Measurements from ENCODE around the gene ESM1. TPM values are rescaled to one million over a fixed set of nuclear protein-coding genes. Genes with fewer than 3 reads are reported as not detected.

ESM1 gene
- polyA plus RNA-seq, 1 donor: 2.9 TPM

GRCh38 chr5:54988218-54988617 is 2.8 kb upstream of the ESM1 start:
- H3K27ac ChIP-seq (ENCODE audit: low read length): no peak overlapping the region
- H3K27me3 ChIP-seq (ENCODE audit: control insufficient read depth, insufficient read depth, low read length): peaks cover 35% of the 10 kb centered on the region
- no CpG with 5 or more reads among the region's 1 CpG for WGBS (ENCODE audit: insufficient coverage, low lambda C conversion rate)
- no peaks in the 10 kb centered on the region for H3K9me3 ChIP-seq (ENCODE audit: control insufficient read depth, low read depth, low read length)
- no peak overlapping the region for H3K4me3 ChIP-seq (ENCODE audit: low read length)
- no peak for DNase-seq
- no peaks in the 10 kb centered on the region for H3K36me3 ChIP-seq (ENCODE audit: control insufficient read depth, insufficient read depth, low read length)
- no peaks in the 10 kb centered on the region for H3K4me1 ChIP-seq (ENCODE audit: control insufficient read depth, insufficient read depth, low read length)

GRCh38 chr5:54986269-54986654 is 869 bp upstream of the ESM1 start:
- Histone ChIP-seq H3K4me1 (ENCODE audit: control insufficient read depth, insufficient read depth, low read length) (no peaks in the 10 kb centered on the region), H3K27ac (ENCODE audit: low read length) (no peak overlapping the region), H3K27me3 (ENCODE audit: control insufficient read depth, insufficient read depth, low read length) (peaks cover 40% of the 10 kb centered on the region), H3K36me3 (ENCODE audit: control insufficient read depth, insufficient read depth, low read length) (no peaks in the 10 kb centered on the region), H3K4me3 (ENCODE audit: low read length) (no peak overlapping the region), H3K9me3 (ENCODE audit: control insufficient read depth, low read depth, low read length) (no peaks in the 10 kb centered on the region)
- no CpG with 5 or more reads among the region's 5 CpGs for WGBS (ENCODE audit: insufficient coverage, low lambda C conversion rate)
- no peak for DNase-seq

GRCh38 chr5:54981928-54982327 is 3.5 kb downstream of the ESM1 start:
- WGBS (ENCODE audit: insufficient coverage, low lambda C conversion rate): no CpG with 5 or more reads among the region's 7 CpGs
- Histone ChIP-seq H3K36me3 (ENCODE audit: control insufficient read depth, insufficient read depth, low read length) (no peaks in the 10 kb centered on the region), H3K4me3 (ENCODE audit: low read length) (no peak overlapping the region), H3K4me1 (ENCODE audit: control insufficient read depth, insufficient read depth, low read length) (no peaks in the 10 kb centered on the region), H3K27me3 (ENCODE audit: control insufficient read depth, insufficient read depth, low read length) (peaks cover 30% of the 10 kb centered on the region), H3K9me3 (ENCODE audit: control insufficient read depth, low read depth, low read length) (no peaks in the 10 kb centered on the region), H3K27ac (ENCODE audit: low read length) (no peak overlapping the region)
- DNase-seq: no peak

- Histone ChIP-seq H3K27me3 (ENCODE audit: control insufficient read depth, insufficient read depth, low read length) (peaks cover 2% of the 10 kb centered on the region), H3K4me1 (ENCODE audit: control insufficient read depth, insufficient read depth, low read length) (no peaks in the 10 kb centered on the region), H3K9me3 (ENCODE audit: control insufficient read depth, low read depth, low read length) (no peaks in the 10 kb centered on the region), H3K27ac (ENCODE audit: low read length) (no peak overlapping the region), H3K36me3 (ENCODE audit: control insufficient read depth, insufficient read depth, low read length) (no peaks in the 10 kb centered on the region), H3K4me3 (ENCODE audit: low read length) (no peak overlapping the region)
- whole genome bisulfite sequencing (ENCODE audit: insufficient coverage, low lambda C conversion rate): no CpG with 5 or more reads among the region's 1 CpG
- DNase-seq: no peak
Measured at GRCh38 chr5:54975701-54976100, 9.7 kb downstream of the ESM1 start.

GRCh38 chr5:54969856-54970828 is 15.3 kb downstream of the ESM1 start:
- Histone ChIP-seq H3K4me3 (ENCODE audit: low read length) (no peak overlapping the region), H3K9me3 (ENCODE audit: control insufficient read depth, low read depth, low read length) (no peaks in the 10 kb centered on the region), H3K27me3 (ENCODE audit: control insufficient read depth, insufficient read depth, low read length) (peaks cover 2% of the 10 kb centered on the region), H3K27ac (ENCODE audit: low read length) (no peak overlapping the region), H3K36me3 (ENCODE audit: control insufficient read depth, insufficient read depth, low read length) (no peaks in the 10 kb centered on the region), H3K4me1 (ENCODE audit: control insufficient read depth, insufficient read depth, low read length) (no peaks in the 10 kb centered on the region)
- no peak for DNase-seq
- WGBS (ENCODE audit: insufficient coverage, low lambda C conversion rate): 100% methylated on average over 1 of the region's 5 CpGs

GRCh38 chr5:54969242-54969641 is 16.2 kb downstream of the ESM1 start:
- no peak overlapping the region for H3K4me3 ChIP-seq (ENCODE audit: low read length)
- peaks cover 2% of the 10 kb centered on the region for H3K27me3 ChIP-seq (ENCODE audit: control insufficient read depth, insufficient read depth, low read length)
- H3K9me3 ChIP-seq (ENCODE audit: control insufficient read depth, low read depth, low read length): no peaks in the 10 kb centered on the region
- 100% methylated on average over 2 of the region's 4 CpGs for WGBS (ENCODE audit: insufficient coverage, low lambda C conversion rate)
- no peak for DNase-seq
- no peaks in the 10 kb centered on the region for H3K36me3 ChIP-seq (ENCODE audit: control insufficient read depth, insufficient read depth, low read length)
- H3K27ac ChIP-seq (ENCODE audit: low read length): no peak overlapping the region
- H3K4me1 ChIP-seq (ENCODE audit: control insufficient read depth, insufficient read depth, low read length): no peaks in the 10 kb centered on the region

GRCh38 chr5:54965806-54966205 is 19.6 kb downstream of the ESM1 start:
- H3K36me3 ChIP-seq (ENCODE audit: control insufficient read depth, insufficient read depth, low read length): no peaks in the 10 kb centered on the region
- H3K9me3 ChIP-seq (ENCODE audit: control insufficient read depth, low read depth, low read length): no peaks in the 10 kb centered on the region
- no peak overlapping the region for H3K27ac ChIP-seq (ENCODE audit: low read length)
- DNase-seq: no peak
- WGBS (ENCODE audit: insufficient coverage, low lambda C conversion rate): no CpG with 5 or more reads among the region's 3 CpGs
- H3K4me1 ChIP-seq (ENCODE audit: control insufficient read depth, insufficient read depth, low read length): no peaks in the 10 kb centered on the region
- H3K27me3 ChIP-seq (ENCODE audit: control insufficient read depth, insufficient read depth, low read length): peaks cover 2% of the 10 kb centered on the region
- H3K4me3 ChIP-seq (ENCODE audit: low read length): no peak overlapping the region

- H3K9me3 ChIP-seq (ENCODE audit: control insufficient read depth, low read depth, low read length): no peaks in the 10 kb centered on the region
- H3K36me3 ChIP-seq (ENCODE audit: control insufficient read depth, insufficient read depth, low read length): no peaks in the 10 kb centered on the region
- no peak for DNase-seq
- H3K27me3 ChIP-seq (ENCODE audit: control insufficient read depth, insufficient read depth, low read length): peaks cover 2% of the 10 kb centered on the region
- no peak overlapping the region for H3K4me3 ChIP-seq (ENCODE audit: low read length)
- no peaks in the 10 kb centered on the region for H3K4me1 ChIP-seq (ENCODE audit: control insufficient read depth, insufficient read depth, low read length)
- no peak overlapping the region for H3K27ac ChIP-seq (ENCODE audit: low read length)
Measured at GRCh38 chr5:54964405-54964804, 21.0 kb downstream of the ESM1 start.

- H3K36me3 ChIP-seq (ENCODE audit: control insufficient read depth, insufficient read depth, low read length): no peaks in the 10 kb centered on the region
- H3K27ac ChIP-seq (ENCODE audit: low read length): no peak overlapping the region
- no peaks in the 10 kb centered on the region for H3K9me3 ChIP-seq (ENCODE audit: control insufficient read depth, low read depth, low read length)
- peaks cover 2% of the 10 kb centered on the region for H3K27me3 ChIP-seq (ENCODE audit: control insufficient read depth, insufficient read depth, low read length)
- no peak for DNase-seq
- no CpG with 5 or more reads among the region's 6 CpGs for WGBS (ENCODE audit: insufficient coverage, low lambda C conversion rate)
- H3K4me1 ChIP-seq (ENCODE audit: control insufficient read depth, insufficient read depth, low read length): no peaks in the 10 kb centered on the region
- no peak overlapping the region for H3K4me3 ChIP-seq (ENCODE audit: low read length)
Measured at GRCh38 chr5:54959673-54960418, 25.5 kb downstream of the ESM1 start.

GRCh38 chr5:54956922-54957321 is 28.5 kb downstream of the ESM1 start:
- H3K36me3 ChIP-seq (ENCODE audit: control insufficient read depth, insufficient read depth, low read length): no peaks in the 10 kb centered on the region
- H3K4me3 ChIP-seq (ENCODE audit: low read length): no peak overlapping the region
- DNase-seq: no peak
- no peaks in the 10 kb centered on the region for H3K9me3 ChIP-seq (ENCODE audit: control insufficient read depth, low read depth, low read length)
- H3K4me1 ChIP-seq (ENCODE audit: control insufficient read depth, insufficient read depth, low read length): no peaks in the 10 kb centered on the region
- H3K27ac ChIP-seq (ENCODE audit: low read length): no peak overlapping the region
- peaks cover 2% of the 10 kb centered on the region for H3K27me3 ChIP-seq (ENCODE audit: control insufficient read depth, insufficient read depth, low read length)

All from large intestine (tissue), 3 donors.